GM18498 (cell line): ENCODE measurements around the gene CDHR5.

Experiments
- ATAC-seq: cut with Tn5 transposase; IDR thresholded peaks from one replicate; pipeline ENCODE4 v1.9.1; 2021; ENCODE audit warnings: mild to moderate bottlenecking, moderate library complexity; ENCODE audit not compliant: unreplicated experiment

Gene CDHR5

GRCh38 chr11:623999-624704, 603 bp downstream of the CDHR5 start:
- ATAC-seq, result no peak

GRCh38 chr11:623349-623869, 1.3 kb downstream of the CDHR5 start:
- no peak for ATAC-seq

DNA sequence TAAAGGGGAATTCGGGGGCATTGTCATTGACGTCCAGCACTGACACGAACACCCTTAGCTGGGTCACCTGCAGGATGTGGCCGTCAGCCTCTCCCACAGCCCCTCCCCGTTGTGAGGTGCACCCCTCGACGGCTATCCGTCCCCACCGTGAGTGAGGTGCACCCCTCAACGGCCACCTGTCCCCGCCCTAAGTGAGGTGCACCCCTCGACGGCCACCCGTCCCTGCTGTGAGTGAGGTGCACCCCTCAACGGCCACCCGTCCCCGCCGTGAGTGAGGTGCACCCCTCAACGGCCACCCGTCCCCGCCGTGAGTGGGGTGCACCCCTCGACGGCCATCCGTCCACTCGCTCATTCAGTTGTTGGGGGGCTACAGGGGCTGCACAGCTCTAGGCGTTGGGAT, 2.9 kb downstream of the CDHR5 start:
- ATAC-seq, result no peak

- no peak for ATAC-seq
Observed at GRCh38 chr11:620935-621814, 3.6 kb downstream of the CDHR5 start.

- no peak for ATAC-seq
Observed at GRCh38 chr11:620201-620600, 4.6 kb downstream of the CDHR5 start.

GRCh38 chr11:619628-620050, 5.1 kb downstream of the CDHR5 start:
- ATAC-seq, result no peak

GRCh38 chr11:618856-619627, 5.7 kb downstream of the CDHR5 start:
- no peak for ATAC-seq

DNA sequence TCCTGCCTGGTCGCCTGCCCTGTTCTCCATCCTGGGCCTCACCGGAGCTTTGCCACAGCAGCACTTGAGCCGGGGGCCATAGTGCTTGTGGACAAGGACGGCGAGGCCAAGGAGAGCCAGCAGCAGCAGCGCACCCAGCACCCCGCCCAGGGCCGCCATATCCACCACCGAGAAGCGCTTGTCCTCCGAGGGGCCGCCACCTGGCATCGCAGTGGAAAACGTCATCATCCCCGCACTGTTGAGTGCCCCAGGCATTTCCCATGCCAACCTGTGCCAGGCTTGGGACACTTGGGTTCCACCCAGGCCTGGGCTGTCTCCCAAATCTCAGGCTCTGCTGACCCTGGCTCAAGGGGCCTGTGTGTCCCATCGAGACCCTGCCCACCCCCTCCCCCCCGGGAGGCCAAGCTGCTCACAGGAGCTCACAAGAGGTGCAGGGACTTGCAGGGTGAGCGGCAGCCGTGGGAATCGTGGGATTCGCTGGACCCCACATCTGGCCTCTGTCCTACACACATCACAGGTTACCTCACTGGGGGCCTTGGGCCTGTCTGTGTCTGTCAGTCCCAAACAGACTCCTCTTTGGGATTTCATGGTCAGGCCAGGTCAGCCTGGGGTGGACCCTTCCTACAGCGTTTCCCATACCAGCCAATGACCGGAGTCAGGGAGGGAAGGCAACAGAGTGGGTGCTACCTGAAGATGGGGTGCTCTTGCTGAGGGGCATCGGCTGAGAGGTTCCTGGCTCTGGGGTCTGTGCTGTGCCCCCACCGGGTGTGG, 6.7 kb downstream of the CDHR5 start:
- no peak for ATAC-seq

DNA sequence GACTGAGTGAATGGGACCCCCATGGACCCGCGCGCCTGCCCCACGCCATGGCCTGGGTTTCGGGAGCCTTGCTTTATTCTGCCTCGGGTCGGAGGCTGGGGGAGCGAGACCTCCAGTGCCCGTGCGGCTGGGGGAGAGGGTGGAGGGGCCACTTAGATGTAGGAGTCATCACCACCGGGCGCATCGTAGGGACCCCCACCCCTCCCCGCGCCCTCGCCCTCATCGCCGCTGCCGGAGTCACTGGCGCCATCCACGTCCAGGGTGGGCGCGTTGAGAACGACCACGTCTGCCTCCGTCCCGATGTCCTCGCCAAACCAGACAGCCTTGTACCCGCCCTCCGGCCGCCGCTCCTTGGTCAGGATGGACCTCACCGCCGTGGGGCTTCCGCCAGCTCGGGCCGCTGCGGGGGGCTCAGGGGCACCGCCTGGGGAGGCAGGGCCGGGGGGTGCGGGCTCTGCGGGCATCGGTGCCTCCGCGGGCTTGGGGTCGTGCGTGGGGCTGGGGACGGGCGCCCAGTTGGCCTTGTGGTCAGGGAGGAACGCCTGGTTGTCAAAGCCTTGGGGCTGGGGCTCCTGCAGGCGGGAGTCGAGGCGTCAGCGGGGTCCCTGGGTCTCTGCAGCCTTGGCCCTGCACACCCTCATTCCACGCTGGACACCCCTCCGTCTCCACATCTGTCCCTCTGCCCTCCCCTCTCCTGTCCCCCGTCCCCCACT, 7.4 kb downstream of the CDHR5 start:
- ATAC-seq, result no peak

DNA sequence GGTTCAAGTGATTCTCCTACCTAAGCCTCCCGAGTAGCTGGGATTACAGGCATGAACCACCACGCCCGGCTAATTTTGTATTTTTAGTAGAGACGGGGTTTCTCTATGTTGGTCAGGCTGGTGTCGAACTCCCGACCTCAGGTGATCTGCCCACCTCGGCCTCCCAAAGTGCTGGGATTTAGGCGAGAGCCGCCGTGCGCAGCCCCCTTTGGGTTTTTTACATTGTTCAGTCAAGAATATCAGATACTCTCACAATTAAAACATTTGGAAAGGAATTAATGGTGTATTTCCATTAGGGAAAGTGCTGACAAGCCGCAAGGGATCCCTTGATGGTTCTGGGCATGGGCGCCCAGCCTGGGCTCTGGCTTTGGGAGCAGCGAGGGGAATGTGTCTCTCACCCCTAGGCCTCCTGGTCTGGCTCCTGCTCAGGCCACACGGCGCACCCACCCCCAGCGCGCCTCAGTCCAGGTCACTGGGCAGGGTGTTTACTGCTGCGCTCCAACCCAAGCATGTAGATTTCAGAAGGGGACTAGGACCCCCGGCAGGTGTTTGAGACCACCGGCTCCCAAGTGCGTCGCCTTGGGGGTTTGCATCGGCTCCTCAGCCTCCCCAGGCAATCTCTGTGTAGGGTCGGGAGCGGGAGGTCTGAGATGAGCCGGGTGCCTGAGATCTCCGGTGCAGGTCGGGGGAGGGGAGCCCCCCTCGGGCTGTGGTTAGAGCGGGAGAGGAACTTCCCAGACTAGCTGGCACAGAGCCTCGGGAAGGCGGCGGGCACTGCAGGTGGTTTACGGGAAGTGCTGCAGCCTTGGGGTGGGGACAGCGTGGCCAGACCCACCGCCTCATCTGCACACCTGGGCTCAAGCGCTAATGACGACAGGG, 8.2 kb downstream of the CDHR5 start:
- no peak for ATAC-seq

GRCh38 chr11:615504-616319, 9.0 kb downstream of the CDHR5 start, which contains the start of gene IRF7:
Gene IRF7 (minus strand): TSS chr11:615950. CDS start chr11:615364, 586 bp downstream.
- peak; percentile 80 for ATAC-seq

- ATAC-seq, result peak; percentile 0
Observed at GRCh38 chr11:614623-615503, 9.9 kb downstream of the CDHR5 start.

DNA sequence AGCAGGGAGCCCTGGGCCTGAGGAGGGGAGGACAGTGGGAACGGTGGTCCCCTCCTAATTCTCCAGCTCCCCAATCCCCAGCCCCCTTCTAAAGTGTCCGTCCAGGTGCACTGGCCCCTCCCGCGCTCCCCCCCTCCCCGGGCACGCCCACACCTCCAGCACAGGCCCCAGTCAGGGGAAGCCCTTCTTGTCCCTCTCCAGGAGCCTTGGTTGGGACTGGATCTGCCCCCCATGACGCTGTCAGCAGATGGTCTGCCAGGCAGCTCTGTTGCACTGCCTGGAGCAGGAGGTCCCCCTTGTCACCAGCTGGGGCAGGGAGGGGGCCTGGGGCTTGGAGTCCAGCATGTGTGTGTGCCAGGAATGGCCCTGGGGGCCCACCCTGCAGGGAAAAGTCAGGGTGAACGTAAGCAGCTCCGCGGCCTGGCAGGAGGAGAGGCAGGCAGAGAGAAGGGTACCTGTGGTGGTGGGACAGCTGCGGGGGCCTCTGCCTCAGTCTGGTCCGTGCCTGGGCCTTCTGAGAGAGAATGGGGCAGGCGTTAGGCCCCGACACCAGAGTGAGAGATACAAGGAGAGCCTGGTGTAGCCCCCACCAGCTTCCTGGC, 10.6 kb downstream of the CDHR5 start:
- ATAC-seq, result no peak

GRCh38 chr11:613369-613968, 11.3 kb downstream of the CDHR5 start:
- no peak for ATAC-seq

- no peak for ATAC-seq
Observed at GRCh38 chr11:612961-613300, 11.8 kb downstream of the CDHR5 start.
